Stimulated activated CD8-positive, alpha-beta memory T cell treated with anti-CD3 and anti-CD28 coated beads, Interleukin-4, amount 100 ng/mL, for 24 hours (primary cell): ENCODE measurements around the gene FIBCD1.
"Not testable (repeated sequence)": the region's sequence is repeated elsewhere in the genome, so short reads cannot be mapped to it uniquely, and the experiment has no call there.

ENCODE experiments used
- DNase-seq: peaks from one replicate; pipeline ENCODE4 v3.0.0-alpha.2; 2020; ENCODE audit warnings: low read depth

Gene FIBCD1

GRCh38 chr9:130973686-130974281, 34.7 kb upstream of the FIBCD1 start:
- no peak for DNase-seq

GRCh38 chr9:130972957-130973685, 34.1 kb upstream of the FIBCD1 start:
- no peak for DNase-seq

GRCh38 chr9:130972277-130972956, 33.4 kb upstream of the FIBCD1 start:
- DNase-seq = no peak

- no peak for DNase-seq
These were observed 32.3 kb upstream of the FIBCD1 start for GRCh38 chr9:130971294-130971849.

GRCh38 chr9:130970855-130971254, 31.8 kb upstream of the FIBCD1 start:
- DNase-seq = no peak

- DNase-seq = no peak
These were observed 31.0 kb upstream of the FIBCD1 start for GRCh38 chr9:130970052-130970451.

GRCh38 chr9:130965680-130966079, 26.6 kb upstream of the FIBCD1 start:
- DNase-seq = no peak

- no peak for DNase-seq
These were observed 24.9 kb upstream of the FIBCD1 start for GRCh38 chr9:130963916-130964315.

GRCh38 chr9:130963337-130963908, 24.4 kb upstream of the FIBCD1 start:
- DNase-seq = no peak

- no peak for DNase-seq
These were observed 23.6 kb upstream of the FIBCD1 start for GRCh38 chr9:130962418-130963316.

GRCh38 chr9:130961511-130962300, 22.7 kb upstream of the FIBCD1 start:
- no peak for DNase-seq

GRCh38 chr9:130960522-130961378, 21.7 kb upstream of the FIBCD1 start:
- no peak for DNase-seq

- DNase-seq = no peak
These were observed 20.8 kb upstream of the FIBCD1 start for GRCh38 chr9:130959809-130960334.

GRCh38 chr9:130958564-130958963, 19.5 kb upstream of the FIBCD1 start:
- not testable (repeated sequence) for DNase-seq

- DNase-seq = no peak
These were observed 18.6 kb upstream of the FIBCD1 start for GRCh38 chr9:130957451-130958203.

GRCh38 chr9:130956636-130957450, 17.8 kb upstream of the FIBCD1 start:
- DNase-seq = no peak

GRCh38 chr9:130955947-130956621, 17.0 kb upstream of the FIBCD1 start:
- DNase-seq = no peak
